Stimulated activated CD8-positive, alpha-beta memory T cell treated with anti-CD3 and anti-CD28 coated beads, Interleukin-15, amount 100 ng/mL, for 1 hour (primary cell): Measurements from ENCODE around the gene DEFB128.

Experiments
- DNase-seq: peaks from one replicate; pipeline ENCODE4 v3.0.0-alpha.2; 2020; ENCODE audit warnings: low read depth

DEFB128 gene

GRCh38 chr20:152131-152530 lies 37.4 kb downstream of the DEFB128 start:
- no peak for DNase-seq

DNA sequence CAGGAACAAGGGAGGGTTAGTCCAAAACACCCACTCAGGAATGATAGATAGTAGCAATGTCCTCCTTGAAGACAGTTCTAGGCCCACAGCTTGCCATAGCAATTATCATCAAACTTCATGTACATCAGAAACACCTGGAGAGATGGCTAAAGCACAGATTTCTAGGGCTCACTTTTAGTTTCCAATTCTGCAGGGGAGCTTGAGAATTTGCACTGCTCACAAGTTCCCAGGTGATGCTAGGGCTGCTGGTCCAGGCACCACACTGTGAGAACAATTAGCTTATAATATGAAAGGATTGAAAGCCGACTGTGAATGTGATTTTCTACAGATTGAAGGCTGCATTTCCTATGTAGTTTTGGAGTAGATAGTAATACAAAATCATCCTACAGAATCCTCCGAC lies 43.6 kb downstream of the DEFB128 start:
- no peak for DNase-seq

DNA sequence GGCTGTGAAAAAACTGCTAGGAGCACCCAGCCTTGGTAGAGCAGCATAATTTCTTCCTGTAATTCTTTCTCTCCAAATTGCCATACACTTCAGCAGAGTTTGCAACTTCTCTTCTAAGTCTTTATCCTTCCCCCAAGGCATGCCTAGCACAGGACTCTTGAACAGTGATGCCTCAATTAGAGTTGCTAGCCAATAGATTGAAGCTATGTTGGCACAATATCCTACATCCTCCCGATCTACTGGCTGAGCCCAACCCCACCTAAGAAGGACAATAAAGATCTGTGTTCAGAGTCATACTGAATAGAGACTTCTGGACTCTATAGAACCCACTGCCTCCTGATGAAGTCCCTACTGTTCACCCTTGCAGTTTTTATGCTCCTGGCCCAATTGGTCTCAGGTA lies 47.2 kb downstream of the DEFB128 start, which contains the start of gene DEFB126:
DEFB126 (plus strand) TSS at position 301 of the 400 bp plus-strand sequence; CDS start at position 340, 39 bp downstream.
- DNase-seq, result no peak
